WTC11 (cell line): ENCODE results near the gene PCDHB8. TPM values are rescaled to one million over a fixed set of nuclear protein-coding genes. Genes with fewer than 3 reads are reported as not detected.
"Not testable (repeated sequence)": the region's sequence is repeated elsewhere in the genome, so short reads cannot be mapped to it uniquely, and the experiment has no call there.

Experiments
- ATAC-seq: fragments of 200-7000 bp; cut with Tn5 transposase; 2 replicates; pipeline ENCODE4 v1.10.0; 2021; ENCODE audit warnings: mild to moderate bottlenecking, moderate library complexity
- CTCF ChIA-PET: fragments of 300-600 bp; sonication (Branson Sonifier 250); formaldehyde crosslinking; loops from one replicate; lab custom pipeline; 2021; ENCODE audit warnings: antibody characterized with exemption; lab: Charles Lee
- POLR2A ChIA-PET: fragments of 350-600 bp; sonication (Branson Sonifier 250); formaldehyde crosslinking; loops from one replicate; lab custom pipeline; 2021; ENCODE audit warnings: antibody characterized with exemption; lab: Charles Lee
- DNase-seq: peaks from one replicate; pipeline ENCODE4 v3.0.0; 2021; ENCODE audit warnings: low spot score
- H3K27ac Mint-ChIP-seq: 2 replicates; pipeline ENCODE4 v1.8.0; 2021; ENCODE audit warnings: mixed read lengths
- H3K27me3 Mint-ChIP-seq: 2 replicates; pipeline ENCODE4 v1.8.0; 2021; ENCODE audit warnings: low read depth, mild to moderate bottlenecking, moderate library complexity, mixed read lengths
- H3K36me3 Mint-ChIP-seq: 2 replicates; pipeline ENCODE4 v1.8.0; 2021; ENCODE audit warnings: mixed read lengths
- H3K4me1 Mint-ChIP-seq: 2 replicates; pipeline ENCODE4 v1.8.0; 2022; ENCODE audit warnings: mixed read lengths
- H3K4me3 Mint-ChIP-seq: 2 replicates; pipeline ENCODE4 v1.8.0; 2021; ENCODE audit warnings: mild to moderate bottlenecking, moderate library complexity, mixed read lengths
- H3K9me3 Mint-ChIP-seq: 2 replicates; pipeline ENCODE4 v1.8.0; 2021; ENCODE audit warnings: mixed read lengths
- CREM ChIP-seq: sonication (generic); formaldehyde crosslinking; IDR thresholded peaks from 2 replicates; pipeline ENCODE4 v1.8.1; 2022; ENCODE audit warnings: mild to moderate bottlenecking, missing genetic modification reagents, moderate library complexity
- MAX ChIP-seq: sonication (generic); formaldehyde crosslinking; IDR thresholded peaks from 2 replicates; pipeline ENCODE4 v1.8.0; 2022; ENCODE audit warnings: mild to moderate bottlenecking, missing genetic modification reagents
- MLX ChIP-seq: sonication (generic); formaldehyde crosslinking; IDR thresholded peaks from 2 replicates; pipeline ENCODE4 v1.8.1; 2023; ENCODE audit warnings: mild to moderate bottlenecking, missing genetic modification reagents, moderate library complexity
- MYBL2 ChIP-seq: sonication (generic); formaldehyde crosslinking; IDR thresholded peaks from 2 replicates; pipeline ENCODE4 v1.8.1; 2023; ENCODE audit warnings: mild to moderate bottlenecking, moderate library complexity, missing genetic modification reagents
- SMAD4 ChIP-seq: sonication (generic); formaldehyde crosslinking; IDR thresholded peaks from 2 replicates; pipeline ENCODE4 v1.8.0; 2022; ENCODE audit warnings: mild to moderate bottlenecking, missing genetic modification reagents
- USF1 ChIP-seq: sonication (generic); formaldehyde crosslinking; IDR thresholded peaks from 2 replicates; pipeline ENCODE4 v1.8.0; 2022; ENCODE audit warnings: mild to moderate bottlenecking, missing genetic modification reagents
- ZNF281 ChIP-seq: sonication (generic); formaldehyde crosslinking; IDR thresholded peaks from 2 replicates; pipeline ENCODE4 v1.8.0; 2023; ENCODE audit warnings: mild to moderate bottlenecking, missing genetic modification reagents
- ZNF416 ChIP-seq: fragments of 250-450 bp; sonication (Bioruptor Pico); IDR thresholded peaks from 2 replicates; pipeline ENCODE4 v1.9.0; 2021; ENCODE audit warnings: mild to moderate bottlenecking, inconsistent platforms
- ZSCAN18 ChIP-seq: fragments of 250-450 bp; sonication (Bioruptor Pico); IDR thresholded peaks from 2 replicates; pipeline ENCODE4 v2.1.2; 2022; ENCODE audit warnings: mild to moderate bottlenecking, moderate library complexity
- total RNA-seq: library from RNA; stranded (reverse); gene quantifications from 3 replicates; pipeline ENCODE4 v1.2.3, GENCODE V29; 2021
- TF ChIP-seq, protein P1 (sequence below): fragments of 200-600 bp; IDR thresholded peaks from 2 replicates; pipeline ENCODE4 v1.8.0; 2022; ENCODE audit warnings: antibody characterized with exemption
- TF ChIP-seq, protein P2 (sequence below): sonication (generic); formaldehyde crosslinking; IDR thresholded peaks from 2 replicates; pipeline ENCODE4 v1.8.1; 2023; ENCODE audit warnings: mild to moderate bottlenecking, missing genetic modification reagents
- TF ChIP-seq, protein P3 (sequence below): sonication (generic); formaldehyde crosslinking; IDR thresholded peaks from 2 replicates; pipeline ENCODE4 v1.8.1; 2022; ENCODE audit warnings: mild to moderate bottlenecking, missing genetic modification reagents, moderate library complexity, borderline replicate concordance
- TF ChIP-seq, protein P4 (sequence below): sonication (generic); formaldehyde crosslinking; IDR thresholded peaks from 2 replicates; pipeline ENCODE4 v1.8.0; 2022; ENCODE audit warnings: mild to moderate bottlenecking, missing genetic modification reagents

The PCDHB8 gene
- total RNA-seq, 1 experiment from 2014 or later, result 4.1 TPM

GRCh38 chr5:141192110-141192725, 14.6 kb downstream of the PCDHB8 start, which contains the start of gene PCDHB10:
PCDHB10 (plus strand) TSS chr5:141192353; CDS start chr5:141192553, 200 bp downstream.
- ChIA-PET POLR2A (no interaction called here), CTCF (interaction anchor here (0.6 to 3.3 kb wide), 46 partner anchors 10 to 375 kb away, joined by 3 to 41 read pairs (median 4); partner anchors contain the start of genes PCDHB1, PCDHB12, PCDHB13 and PCDHB14)
- TF ChIP-seq, protein P1, sequence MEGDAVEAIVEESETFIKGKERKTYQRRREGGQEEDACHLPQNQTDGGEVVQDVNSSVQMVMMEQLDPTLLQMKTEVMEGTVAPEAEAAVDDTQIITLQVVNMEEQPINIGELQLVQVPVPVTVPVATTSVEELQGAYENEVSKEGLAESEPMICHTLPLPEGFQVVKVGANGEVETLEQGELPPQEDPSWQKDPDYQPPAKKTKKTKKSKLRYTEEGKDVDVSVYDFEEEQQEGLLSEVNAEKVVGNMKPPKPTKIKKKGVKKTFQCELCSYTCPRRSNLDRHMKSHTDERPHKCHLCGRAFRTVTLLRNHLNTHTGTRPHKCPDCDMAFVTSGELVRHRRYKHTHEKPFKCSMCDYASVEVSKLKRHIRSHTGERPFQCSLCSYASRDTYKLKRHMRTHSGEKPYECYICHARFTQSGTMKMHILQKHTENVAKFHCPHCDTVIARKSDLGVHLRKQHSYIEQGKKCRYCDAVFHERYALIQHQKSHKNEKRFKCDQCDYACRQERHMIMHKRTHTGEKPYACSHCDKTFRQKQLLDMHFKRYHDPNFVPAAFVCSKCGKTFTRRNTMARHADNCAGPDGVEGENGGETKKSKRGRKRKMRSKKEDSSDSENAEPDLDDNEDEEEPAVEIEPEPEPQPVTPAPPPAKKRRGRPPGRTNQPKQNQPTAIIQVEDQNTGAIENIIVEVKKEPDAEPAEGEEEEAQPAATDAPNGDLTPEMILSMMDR, result peak; percentile 70; the same call in 1 of the 2 replicates
- TF ChIP-seq, protein P2, sequence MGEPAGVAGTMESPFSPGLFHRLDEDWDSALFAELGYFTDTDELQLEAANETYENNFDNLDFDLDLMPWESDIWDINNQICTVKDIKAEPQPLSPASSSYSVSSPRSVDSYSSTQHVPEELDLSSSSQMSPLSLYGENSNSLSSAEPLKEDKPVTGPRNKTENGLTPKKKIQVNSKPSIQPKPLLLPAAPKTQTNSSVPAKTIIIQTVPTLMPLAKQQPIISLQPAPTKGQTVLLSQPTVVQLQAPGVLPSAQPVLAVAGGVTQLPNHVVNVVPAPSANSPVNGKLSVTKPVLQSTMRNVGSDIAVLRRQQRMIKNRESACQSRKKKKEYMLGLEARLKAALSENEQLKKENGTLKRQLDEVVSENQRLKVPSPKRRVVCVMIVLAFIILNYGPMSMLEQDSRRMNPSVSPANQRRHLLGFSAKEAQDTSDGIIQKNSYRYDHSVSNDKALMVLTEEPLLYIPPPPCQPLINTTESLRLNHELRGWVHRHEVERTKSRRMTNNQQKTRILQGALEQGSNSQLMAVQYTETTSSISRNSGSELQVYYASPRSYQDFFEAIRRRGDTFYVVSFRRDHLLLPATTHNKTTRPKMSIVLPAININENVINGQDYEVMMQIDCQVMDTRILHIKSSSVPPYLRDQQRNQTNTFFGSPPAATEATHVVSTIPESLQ (CRISPR knock-in tag), result no peak
- Mint-ChIP-seq H3K4me3 (peak within 1 kb of the TSS; percentile 58), H3K4me1 (peaks cover 4% of the 10 kb centered on the region), H3K36me3 (peaks cover 20% of the 10 kb centered on the region), H3K27me3 (peaks cover 4% of the 10 kb centered on the region), H3K27ac (no peak within 1 kb of the TSS), H3K9me3 (peaks cover 25% of the 10 kb centered on the region)
- DNase-seq (peak; percentile 89), ATAC-seq (peak; percentile 88)

DNA sequence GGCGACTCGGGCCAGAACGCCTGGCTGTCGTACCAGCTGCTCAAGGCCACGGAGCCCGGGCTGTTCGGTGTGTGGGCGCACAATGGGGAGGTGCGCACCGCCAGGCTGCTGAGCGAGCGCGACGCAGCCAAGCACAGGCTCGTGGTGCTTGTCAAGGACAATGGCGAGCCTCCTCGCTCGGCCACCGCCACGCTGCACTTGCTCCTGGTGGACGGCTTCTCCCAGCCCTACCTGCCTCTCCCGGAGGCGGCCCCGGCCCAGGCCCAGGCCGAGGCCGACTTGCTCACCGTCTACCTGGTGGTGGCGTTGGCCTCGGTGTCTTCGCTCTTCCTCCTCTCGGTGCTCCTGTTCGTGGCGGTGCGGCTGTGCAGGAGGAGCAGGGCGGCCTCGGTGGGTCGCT, 16.7 kb downstream of the PCDHB8 start:
- ATAC-seq, POLR2A ChIA-PET, H3K4me3 Mint-ChIP-seq, H3K27me3 Mint-ChIP-seq, H3K27ac Mint-ChIP-seq, DNase-seq, H3K4me1 Mint-ChIP-seq: not testable (repeated sequence)
- Mint-ChIP-seq H3K9me3 (peaks cover 24% of the 10 kb centered on the region), H3K36me3 (peaks cover 16% of the 10 kb centered on the region)
- CTCF ChIA-PET, result interaction anchor here (1.4 kb wide), 1 partner anchor 12 kb away, joined by 7 read pairs; the partner anchor contains the start of gene PCDHB16

DNA sequence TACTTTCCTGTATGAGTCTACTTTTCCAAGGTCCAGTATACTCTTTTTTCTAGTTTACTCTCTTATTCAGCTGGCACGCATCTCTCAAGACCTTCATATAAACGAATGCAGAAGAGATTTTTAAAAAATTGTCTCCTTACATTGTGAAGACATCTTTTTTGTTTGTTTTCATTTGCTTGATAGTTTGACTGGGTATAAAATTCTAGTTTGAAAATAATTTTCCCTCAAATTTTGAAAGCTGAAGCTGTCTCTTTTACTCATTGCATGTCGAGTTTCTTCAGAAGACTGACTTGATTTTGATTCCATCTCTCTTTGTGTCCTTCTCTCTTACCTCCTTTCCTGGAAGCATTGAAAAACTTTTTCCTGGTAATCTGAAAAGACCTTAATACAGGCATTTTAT, 18.8 kb downstream of the PCDHB8 start:
- ChIA-PET POLR2A (no interaction called here), CTCF (interaction anchor here (0.8 to 2.6 kb wide), 5 partner anchors 9 to 50 kb away, joined by 3 to 14 read pairs (median 6); partner anchors contain the start of genes PCDHB14, PCDHB16 and PCDHB9)
- DNase-seq (no peak), ATAC-seq (no peak)
- H3K4me3 Mint-ChIP-seq, result no peak overlapping the region
- H3K27ac Mint-ChIP-seq, result no peak overlapping the region
- peaks cover 24% of the 10 kb centered on the region for H3K36me3 Mint-ChIP-seq
- no peaks in the 10 kb centered on the region; the same call in none of the 2 replicates for H3K27me3 Mint-ChIP-seq
- no peak for TF ChIP-seq SMAD4 (CRISPR knock-in tag)
- TF ChIP-seq ZSCAN18 (CRISPR knock-in tag), result no peak
- no peak for TF ChIP-seq MYBL2
- no peak for TF ChIP-seq ZNF416 (CRISPR knock-in tag)
- no peak for TF ChIP-seq ZNF281 (CRISPR knock-in tag)
- TF ChIP-seq, protein P3, sequence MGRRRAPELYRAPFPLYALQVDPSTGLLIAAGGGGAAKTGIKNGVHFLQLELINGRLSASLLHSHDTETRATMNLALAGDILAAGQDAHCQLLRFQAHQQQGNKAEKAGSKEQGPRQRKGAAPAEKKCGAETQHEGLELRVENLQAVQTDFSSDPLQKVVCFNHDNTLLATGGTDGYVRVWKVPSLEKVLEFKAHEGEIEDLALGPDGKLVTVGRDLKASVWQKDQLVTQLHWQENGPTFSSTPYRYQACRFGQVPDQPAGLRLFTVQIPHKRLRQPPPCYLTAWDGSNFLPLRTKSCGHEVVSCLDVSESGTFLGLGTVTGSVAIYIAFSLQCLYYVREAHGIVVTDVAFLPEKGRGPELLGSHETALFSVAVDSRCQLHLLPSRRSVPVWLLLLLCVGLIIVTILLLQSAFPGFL (CRISPR knock-in tag), result no peak
- no peak for TF ChIP-seq MAX (CRISPR knock-in tag)
- no peak for TF ChIP-seq CREM (CRISPR knock-in tag)
- TF ChIP-seq USF1 (CRISPR knock-in tag), result no peak
- no peak for TF ChIP-seq MLX
- TF ChIP-seq, protein P4, sequence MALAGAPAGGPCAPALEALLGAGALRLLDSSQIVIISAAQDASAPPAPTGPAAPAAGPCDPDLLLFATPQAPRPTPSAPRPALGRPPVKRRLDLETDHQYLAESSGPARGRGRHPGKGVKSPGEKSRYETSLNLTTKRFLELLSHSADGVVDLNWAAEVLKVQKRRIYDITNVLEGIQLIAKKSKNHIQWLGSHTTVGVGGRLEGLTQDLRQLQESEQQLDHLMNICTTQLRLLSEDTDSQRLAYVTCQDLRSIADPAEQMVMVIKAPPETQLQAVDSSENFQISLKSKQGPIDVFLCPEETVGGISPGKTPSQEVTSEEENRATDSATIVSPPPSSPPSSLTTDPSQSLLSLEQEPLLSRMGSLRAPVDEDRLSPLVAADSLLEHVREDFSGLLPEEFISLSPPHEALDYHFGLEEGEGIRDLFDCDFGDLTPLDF (CRISPR knock-in tag), result no peak
- TF ChIP-seq, all 79 proteins: peak for 0
- peaks cover 10% of the 10 kb centered on the region for H3K4me1 Mint-ChIP-seq
- peaks cover 30% of the 10 kb centered on the region for H3K9me3 Mint-ChIP-seq
